Endodermal cell (in vitro differentiated cells): Measurements from ENCODE around the gene IFNL4. TPM values are rescaled to one million over a fixed set of nuclear protein-coding genes. Genes with fewer than 3 reads are reported as not detected.

Experiments used
- DNase-seq: peaks from one replicate; pipeline ENCODE4 v3.0.0-alpha.2; 2017
- H3K27ac ChIP-seq: 2 replicates; pipeline ENCODE4 v1.5.1; 2013; ENCODE audit warnings: mild to moderate bottlenecking, low read depth, low read length, moderate library complexity
- H3K27me3 ChIP-seq: 2 replicates; pipeline ENCODE4 v1.6.1; 2013; ENCODE audit warnings: mild to moderate bottlenecking, low read length, moderate library complexity; ENCODE audit not compliant: insufficient read depth, control insufficient read depth, poor library complexity, severe bottlenecking
- H3K36me3 ChIP-seq: 2 replicates; pipeline ENCODE4 v1.7.0; 2013; ENCODE audit warnings: mild to moderate bottlenecking, low read length, moderate library complexity; ENCODE audit not compliant: control insufficient read depth, insufficient read depth
- H3K4me1 ChIP-seq: one replicate; pipeline ENCODE4 v1.7.0; 2013; ENCODE audit warnings: low read length; ENCODE audit not compliant: control insufficient read depth, insufficient read depth
- H3K4me3 ChIP-seq: 2 replicates; pipeline ENCODE4 v1.5.1; 2013; ENCODE audit warnings: mild to moderate bottlenecking, low read length, moderate library complexity
- H3K9ac ChIP-seq: 2 replicates; pipeline ENCODE4 v1.6.1; 2013; ENCODE audit warnings: mild to moderate bottlenecking, low read length, moderate library complexity; ENCODE audit not compliant: poor library complexity, severe bottlenecking; ENCODE audit errors: extremely low read depth
- H3K9me3 ChIP-seq: 2 replicates; pipeline ENCODE4 v1.6.1; 2013; ENCODE audit warnings: mild to moderate bottlenecking, low read length, moderate library complexity; ENCODE audit not compliant: control insufficient read depth
- H3K27ac Mint-ChIP-seq: 2 replicates; pipeline ENCODE4 v1.8.0; 2020; ENCODE audit warnings: mixed read lengths
- H3K27me3 Mint-ChIP-seq: 2 replicates; pipeline ENCODE4 v1.8.0; 2021; ENCODE audit warnings: mild to moderate bottlenecking, mixed read lengths; ENCODE audit not compliant: insufficient read depth
- H3K36me3 Mint-ChIP-seq: 2 replicates; pipeline ENCODE4 v1.8.0; 2020; ENCODE audit warnings: low read depth, mixed read lengths
- H3K4me1 Mint-ChIP-seq: 2 replicates; pipeline ENCODE4 v1.8.0; 2020; ENCODE audit warnings: mixed read lengths
- H3K4me3 Mint-ChIP-seq: 2 replicates; pipeline ENCODE4 v1.8.0; 2020; ENCODE audit warnings: mild to moderate bottlenecking, moderate library complexity, mixed read lengths
- H3K9me3 Mint-ChIP-seq: 2 replicates; pipeline ENCODE4 v1.8.0; 2020; ENCODE audit warnings: mild to moderate bottlenecking, mixed read lengths
- WGBS, 2 experiments: methylation state at CpG; one replicate each; pipeline versions ENCODE4 v1.1.5 to v1.1.7; 2013; ENCODE audit warnings: missing lambda C conversion rate in 2 of 2, mixed read lengths in 1 of 2; ENCODE audit not compliant: insufficient coverage in 1 of 2, insufficient read length in 1 of 2; 5-methylcytosine and 5-hydroxymethylcytosine counted together
- total RNA-seq, 2 donors: library from RNA; stranded (reverse); fragmentation: NEBNext Ultra II Directional in 1 of 2; extraction: Animal tissue kit (Norgen Biotek cat#: 25700) in 1 of 2; gene quantifications; 2 replicates in 1 of 2; 3 replicates in 1 of 2; pipeline ENCODE4 v1.2.1, GENCODE V29; 2021
- TF ChIP-seq, protein P1 (sequence below): fragments of 200-600 bp; sonication (generic); conservative IDR thresholded peaks from 2 replicates; pipeline ENCODE4 v1.5.0; 2021; ENCODE audit warnings: antibody characterized with exemption, mild to moderate bottlenecking

The IFNL4 gene
- total RNA-seq, 2 donors from 2014 or later = not detected

DNA sequence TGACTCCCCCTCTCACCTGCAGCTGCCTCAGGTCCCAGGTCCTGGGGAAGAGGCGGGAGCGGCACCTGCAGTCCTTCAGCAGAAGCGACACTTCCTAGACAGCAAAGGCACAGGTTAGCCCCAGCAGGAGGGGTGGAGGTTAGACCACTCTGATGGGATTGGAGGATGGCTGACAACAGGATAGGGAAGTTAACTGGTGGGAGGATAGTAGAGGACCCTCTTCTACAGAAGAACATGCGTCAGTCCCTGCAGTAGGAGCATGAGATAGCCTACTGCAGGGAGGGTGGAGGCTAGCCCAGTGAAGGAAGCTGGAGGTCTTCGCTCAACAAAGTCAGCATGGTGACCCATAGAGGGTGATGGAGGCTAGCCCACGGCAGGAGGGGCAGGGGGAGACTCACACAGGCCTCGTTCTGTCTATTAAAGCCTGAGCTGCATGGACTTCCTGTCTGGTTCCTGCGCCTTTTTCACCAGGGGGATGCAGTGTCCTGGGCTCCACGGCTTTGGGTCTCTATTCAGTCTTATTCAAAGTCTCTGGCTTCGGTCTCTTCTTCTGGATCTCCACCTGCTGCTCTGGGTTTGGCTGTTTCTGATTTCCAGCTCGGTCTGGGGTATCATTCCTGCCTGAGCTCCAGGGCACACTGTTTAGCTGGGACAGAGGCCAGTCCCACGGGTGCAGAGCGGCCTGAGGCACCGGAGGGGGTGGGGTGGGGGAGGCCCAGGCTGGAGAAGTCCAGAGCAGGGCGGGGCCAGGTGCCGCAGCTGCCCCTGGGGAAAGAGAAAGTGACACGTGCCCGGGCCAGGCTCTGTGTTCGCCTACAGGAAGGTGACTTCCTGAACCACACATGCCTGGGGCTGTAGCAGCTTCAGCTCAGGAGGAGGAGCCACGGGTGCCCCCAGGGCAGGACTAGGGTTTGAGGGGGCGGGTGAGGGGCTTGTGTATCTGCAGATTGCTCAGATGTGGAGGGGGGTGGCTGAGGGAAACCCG, 11.2 kb downstream of the IFNL4 start:
- TF ChIP-seq, protein P1, sequence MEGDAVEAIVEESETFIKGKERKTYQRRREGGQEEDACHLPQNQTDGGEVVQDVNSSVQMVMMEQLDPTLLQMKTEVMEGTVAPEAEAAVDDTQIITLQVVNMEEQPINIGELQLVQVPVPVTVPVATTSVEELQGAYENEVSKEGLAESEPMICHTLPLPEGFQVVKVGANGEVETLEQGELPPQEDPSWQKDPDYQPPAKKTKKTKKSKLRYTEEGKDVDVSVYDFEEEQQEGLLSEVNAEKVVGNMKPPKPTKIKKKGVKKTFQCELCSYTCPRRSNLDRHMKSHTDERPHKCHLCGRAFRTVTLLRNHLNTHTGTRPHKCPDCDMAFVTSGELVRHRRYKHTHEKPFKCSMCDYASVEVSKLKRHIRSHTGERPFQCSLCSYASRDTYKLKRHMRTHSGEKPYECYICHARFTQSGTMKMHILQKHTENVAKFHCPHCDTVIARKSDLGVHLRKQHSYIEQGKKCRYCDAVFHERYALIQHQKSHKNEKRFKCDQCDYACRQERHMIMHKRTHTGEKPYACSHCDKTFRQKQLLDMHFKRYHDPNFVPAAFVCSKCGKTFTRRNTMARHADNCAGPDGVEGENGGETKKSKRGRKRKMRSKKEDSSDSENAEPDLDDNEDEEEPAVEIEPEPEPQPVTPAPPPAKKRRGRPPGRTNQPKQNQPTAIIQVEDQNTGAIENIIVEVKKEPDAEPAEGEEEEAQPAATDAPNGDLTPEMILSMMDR = no peak
- Histone ChIP-seq H3K27me3 (peaks cover 11% of the 10 kb centered on the region), H3K4me1 (no peaks in the 10 kb centered on the region), H3K9ac (no peak overlapping the region), H3K27ac (no peak overlapping the region), H3K9me3 (no peaks in the 10 kb centered on the region), H3K4me3 (no peak overlapping the region), H3K36me3 (no peaks in the 10 kb centered on the region)
- 56 to 66% methylated on average over 10 to 22 of the region's 22 CpGs for WGBS, 2 experiments
- Mint-ChIP-seq H3K4me1 (no peaks in the 10 kb centered on the region), H3K27me3 (peaks cover 54% of the 10 kb centered on the region), H3K4me3 (no peak overlapping the region), H3K9me3 (no peaks in the 10 kb centered on the region), H3K27ac (no peak overlapping the region), H3K36me3 (no peaks in the 10 kb centered on the region)
- peak; percentile 62 for DNase-seq

DNA sequence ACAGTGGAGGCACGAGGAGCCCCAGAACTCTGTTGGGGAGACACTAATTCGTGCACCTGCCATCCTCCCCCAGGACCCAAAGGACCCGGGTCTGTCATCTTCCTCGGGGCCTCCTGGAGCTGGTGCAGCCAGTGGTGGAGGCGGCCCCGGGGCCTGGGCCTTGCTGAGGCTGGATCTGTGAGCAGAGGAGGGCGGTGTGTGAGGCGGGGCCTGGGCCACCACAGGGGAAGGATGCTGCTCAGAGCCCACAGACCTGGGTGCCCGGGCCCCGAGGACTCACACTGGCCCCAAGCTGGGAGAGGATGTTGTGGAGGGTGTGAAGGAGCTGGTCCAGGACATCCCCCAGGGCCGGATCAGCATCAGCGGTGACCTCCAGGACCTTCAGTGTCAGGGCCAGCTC, 12.1 kb downstream of the IFNL4 start:
- 80 to 85% methylated on average over 8 to 12 of the region's 12 CpGs for WGBS, 2 experiments
- Histone ChIP-seq H3K27me3 (peaks cover 18% of the 10 kb centered on the region), H3K9ac (no peak overlapping the region), H3K9me3 (no peaks in the 10 kb centered on the region), H3K36me3 (no peaks in the 10 kb centered on the region), H3K4me1 (no peaks in the 10 kb centered on the region), H3K4me3 (no peak overlapping the region), H3K27ac (no peak overlapping the region)
- Mint-ChIP-seq H3K27ac (no peak overlapping the region), H3K4me3 (no peak overlapping the region), H3K4me1 (no peaks in the 10 kb centered on the region), H3K9me3 (no peaks in the 10 kb centered on the region), H3K36me3 (no peaks in the 10 kb centered on the region), H3K27me3 (peaks cover 55% of the 10 kb centered on the region)
- no peak for DNase-seq
- TF ChIP-seq, protein P1 = no peak

DNA sequence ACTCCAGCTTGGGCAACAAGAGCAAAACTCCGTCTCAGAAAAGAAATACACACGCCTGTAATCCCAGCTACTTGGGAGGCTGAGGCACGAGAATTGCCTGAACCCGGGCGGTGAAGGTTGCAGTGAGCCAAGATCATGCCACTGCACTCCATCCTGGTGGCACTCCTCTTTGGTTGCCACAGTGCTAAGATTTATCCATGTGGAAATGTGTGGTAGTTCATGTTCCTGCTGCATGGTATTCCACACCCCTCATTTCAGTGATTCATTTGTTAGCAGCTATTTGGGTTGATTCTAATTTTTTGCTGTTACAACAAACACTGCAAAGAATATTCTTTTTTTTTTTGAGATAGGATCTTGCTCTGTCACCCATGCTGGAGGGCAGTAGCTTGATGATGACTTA, 15.9 kb downstream of the IFNL4 start:
- 75 to 91% methylated on average over 5 of the region's 5 CpGs for WGBS, 2 experiments
- no peak overlapping the region for H3K27ac Mint-ChIP-seq
- Histone ChIP-seq H3K27me3 (peaks cover 21% of the 10 kb centered on the region), H3K9me3 (no peaks in the 10 kb centered on the region), H3K4me1 (no peaks in the 10 kb centered on the region), H3K4me3 (no peak overlapping the region), H3K36me3 (no peaks in the 10 kb centered on the region), H3K27ac (no peak overlapping the region), H3K9ac (no peak overlapping the region)
- H3K4me3 Mint-ChIP-seq = no peak overlapping the region
- H3K36me3 Mint-ChIP-seq = no peaks in the 10 kb centered on the region
- no peaks in the 10 kb centered on the region for H3K9me3 Mint-ChIP-seq
- no peak for DNase-seq
- H3K4me1 Mint-ChIP-seq = no peaks in the 10 kb centered on the region
- peaks cover 44% of the 10 kb centered on the region for H3K27me3 Mint-ChIP-seq
- TF ChIP-seq, protein P1 = no peak
